ENCODE data around the gene SFXN5. TPM values are rescaled to one million over a fixed set of nuclear protein-coding genes. Genes with fewer than 3 reads are reported as not detected.

The SFXN5 gene
- total RNA-seq, 1 experiment from 2014 or later = 25.9 TPM

DNA sequence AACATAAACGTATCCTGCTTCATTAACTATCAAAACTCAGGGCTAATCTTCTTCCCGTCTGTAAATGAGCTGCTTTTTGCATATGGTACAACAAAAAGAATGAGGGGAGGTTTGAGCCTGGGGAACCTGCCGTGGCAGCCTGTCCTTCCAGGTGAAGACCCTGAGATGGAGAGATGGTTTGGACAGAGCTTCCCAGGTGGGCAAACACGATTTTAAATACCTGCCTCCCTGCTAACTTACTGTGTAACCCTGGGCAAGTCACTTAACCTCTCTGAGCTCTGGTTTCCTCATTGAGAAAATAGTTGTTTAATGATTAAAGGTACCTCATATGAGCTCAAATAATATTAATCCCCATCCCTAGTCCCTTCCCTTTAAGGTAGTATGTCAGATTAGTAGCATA is 145.1 kb downstream of the SFXN5 start (continued):
- TF ChIP-seq, protein P1, sequence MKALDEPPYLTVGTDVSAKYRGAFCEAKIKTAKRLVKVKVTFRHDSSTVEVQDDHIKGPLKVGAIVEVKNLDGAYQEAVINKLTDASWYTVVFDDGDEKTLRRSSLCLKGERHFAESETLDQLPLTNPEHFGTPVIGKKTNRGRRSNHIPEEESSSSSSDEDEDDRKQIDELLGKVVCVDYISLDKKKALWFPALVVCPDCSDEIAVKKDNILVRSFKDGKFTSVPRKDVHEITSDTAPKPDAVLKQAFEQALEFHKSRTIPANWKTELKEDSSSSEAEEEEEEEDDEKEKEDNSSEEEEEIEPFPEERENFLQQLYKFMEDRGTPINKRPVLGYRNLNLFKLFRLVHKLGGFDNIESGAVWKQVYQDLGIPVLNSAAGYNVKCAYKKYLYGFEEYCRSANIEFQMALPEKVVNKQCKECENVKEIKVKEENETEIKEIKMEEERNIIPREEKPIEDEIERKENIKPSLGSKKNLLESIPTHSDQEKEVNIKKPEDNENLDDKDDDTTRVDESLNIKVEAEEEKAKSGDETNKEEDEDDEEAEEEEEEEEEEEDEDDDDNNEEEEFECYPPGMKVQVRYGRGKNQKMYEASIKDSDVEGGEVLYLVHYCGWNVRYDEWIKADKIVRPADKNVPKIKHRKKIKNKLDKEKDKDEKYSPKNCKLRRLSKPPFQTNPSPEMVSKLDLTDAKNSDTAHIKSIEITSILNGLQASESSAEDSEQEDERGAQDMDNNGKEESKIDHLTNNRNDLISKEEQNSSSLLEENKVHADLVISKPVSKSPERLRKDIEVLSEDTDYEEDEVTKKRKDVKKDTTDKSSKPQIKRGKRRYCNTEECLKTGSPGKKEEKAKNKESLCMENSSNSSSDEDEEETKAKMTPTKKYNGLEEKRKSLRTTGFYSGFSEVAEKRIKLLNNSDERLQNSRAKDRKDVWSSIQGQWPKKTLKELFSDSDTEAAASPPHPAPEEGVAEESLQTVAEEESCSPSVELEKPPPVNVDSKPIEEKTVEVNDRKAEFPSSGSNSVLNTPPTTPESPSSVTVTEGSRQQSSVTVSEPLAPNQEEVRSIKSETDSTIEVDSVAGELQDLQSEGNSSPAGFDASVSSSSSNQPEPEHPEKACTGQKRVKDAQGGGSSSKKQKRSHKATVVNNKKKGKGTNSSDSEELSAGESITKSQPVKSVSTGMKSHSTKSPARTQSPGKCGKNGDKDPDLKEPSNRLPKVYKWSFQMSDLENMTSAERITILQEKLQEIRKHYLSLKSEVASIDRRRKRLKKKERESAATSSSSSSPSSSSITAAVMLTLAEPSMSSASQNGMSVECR (CRISPR knock-in tag; IDR thresholded peaks at IDR 0.05; ENCODE audit: borderline replicate concordance) = no peak
- no peak for TF ChIP-seq NR2C2 (CRISPR knock-in tag; IDR thresholded peaks at IDR 0.05)
- TF ChIP-seq NR3C1 (CRISPR knock-in tag; conservative IDR thresholded peaks at IDR 0.05; ENCODE audit: low read depth) = no peak
- no peak for TF ChIP-seq ZSCAN18 (CRISPR knock-in tag; IDR thresholded peaks at IDR 0.05)
- TF ChIP-seq MAX (CRISPR knock-in tag; IDR thresholded peaks at IDR 0.05) = no peak
- no peak for TF ChIP-seq MYBL2 (CRISPR knock-in tag; IDR thresholded peaks at IDR 0.05)
- no peak for TF ChIP-seq E2F4 (CRISPR knock-in tag; IDR thresholded peaks at IDR 0.05; ENCODE audit: borderline replicate concordance, low read depth)
- TF ChIP-seq, protein P2, sequence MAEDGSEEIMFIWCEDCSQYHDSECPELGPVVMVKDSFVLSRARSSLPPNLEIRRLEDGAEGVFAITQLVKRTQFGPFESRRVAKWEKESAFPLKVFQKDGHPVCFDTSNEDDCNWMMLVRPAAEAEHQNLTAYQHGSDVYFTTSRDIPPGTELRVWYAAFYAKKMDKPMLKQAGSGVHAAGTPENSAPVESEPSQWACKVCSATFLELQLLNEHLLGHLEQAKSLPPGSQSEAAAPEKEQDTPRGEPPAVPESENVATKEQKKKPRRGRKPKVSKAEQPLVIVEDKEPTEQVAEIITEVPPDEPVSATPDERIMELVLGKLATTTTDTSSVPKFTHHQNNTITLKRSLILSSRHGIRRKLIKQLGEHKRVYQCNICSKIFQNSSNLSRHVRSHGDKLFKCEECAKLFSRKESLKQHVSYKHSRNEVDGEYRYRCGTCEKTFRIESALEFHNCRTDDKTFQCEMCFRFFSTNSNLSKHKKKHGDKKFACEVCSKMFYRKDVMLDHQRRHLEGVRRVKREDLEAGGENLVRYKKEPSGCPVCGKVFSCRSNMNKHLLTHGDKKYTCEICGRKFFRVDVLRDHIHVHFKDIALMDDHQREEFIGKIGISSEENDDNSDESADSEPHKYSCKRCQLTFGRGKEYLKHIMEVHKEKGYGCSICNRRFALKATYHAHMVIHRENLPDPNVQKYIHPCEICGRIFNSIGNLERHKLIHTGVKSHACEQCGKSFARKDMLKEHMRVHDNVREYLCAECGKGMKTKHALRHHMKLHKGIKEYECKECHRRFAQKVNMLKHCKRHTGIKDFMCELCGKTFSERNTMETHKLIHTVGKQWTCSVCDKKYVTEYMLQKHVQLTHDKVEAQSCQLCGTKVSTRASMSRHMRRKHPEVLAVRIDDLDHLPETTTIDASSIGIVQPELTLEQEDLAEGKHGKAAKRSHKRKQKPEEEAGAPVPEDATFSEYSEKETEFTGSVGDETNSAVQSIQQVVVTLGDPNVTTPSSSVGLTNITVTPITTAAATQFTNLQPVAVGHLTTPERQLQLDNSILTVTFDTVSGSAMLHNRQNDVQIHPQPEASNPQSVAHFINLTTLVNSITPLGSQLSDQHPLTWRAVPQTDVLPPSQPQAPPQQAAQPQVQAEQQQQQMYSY (CRISPR knock-in tag; IDR thresholded peaks at IDR 0.05) = no peak
- TF ChIP-seq MXD4 (CRISPR knock-in tag; IDR thresholded peaks at IDR 0.05; ENCODE audit: borderline replicate concordance) = no peak
- no peak for TF ChIP-seq SP1 (CRISPR knock-in tag; conservative IDR thresholded peaks at IDR 0.05)

GRCh38 chr2:72925328-72925943 is 146.1 kb downstream of the SFXN5 start:
- peaks cover 24% of the 10 kb centered on the region for H3K4me1 Mint-ChIP-seq
- H3K27ac Mint-ChIP-seq = no peak overlapping the region
- peak; percentile 31 for DNase-seq (ENCODE audit: low spot score)
- CTCF ChIA-PET = interaction anchor here (0.7 to 8.3 kb wide), 16 partner anchors 8 to 287 kb away, joined by 3 to 113 read pairs (median 7); partner anchors contain the start of genes EMX1 and SPR
- POLR2A ChIA-PET = interaction anchor here (1.4 to 2.1 kb wide), 3 partner anchors 8 to 48 kb away, joined by 3 to 5 read pairs (median 5); partner anchors contain the start of gene EMX1
- H3K36me3 Mint-ChIP-seq = peaks cover 6% of the 10 kb centered on the region
- H3K9me3 Mint-ChIP-seq = no peaks in the 10 kb centered on the region
- peak overlapping the region; percentile 72 for H3K4me3 Mint-ChIP-seq
- H3K27me3 Mint-ChIP-seq (ENCODE audit: low read depth) = no peaks in the 10 kb centered on the region
- peak; percentile 11 for ATAC-seq
- TF ChIP-seq, protein P3, sequence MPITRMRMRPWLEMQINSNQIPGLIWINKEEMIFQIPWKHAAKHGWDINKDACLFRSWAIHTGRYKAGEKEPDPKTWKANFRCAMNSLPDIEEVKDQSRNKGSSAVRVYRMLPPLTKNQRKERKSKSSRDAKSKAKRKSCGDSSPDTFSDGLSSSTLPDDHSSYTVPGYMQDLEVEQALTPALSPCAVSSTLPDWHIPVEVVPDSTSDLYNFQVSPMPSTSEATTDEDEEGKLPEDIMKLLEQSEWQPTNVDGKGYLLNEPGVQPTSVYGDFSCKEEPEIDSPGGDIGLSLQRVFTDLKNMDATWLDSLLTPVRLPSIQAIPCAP (CRISPR knock-in tag; IDR thresholded peaks at IDR 0.05) = no peak
- TF ChIP-seq PREB (CRISPR knock-in tag; IDR thresholded peaks at IDR 0.05; ENCODE audit: borderline replicate concordance) (no peak), ATF2 (CRISPR knock-in tag; IDR thresholded peaks at IDR 0.05; ENCODE audit: borderline replicate concordance, low read depth) (no peak), E2F1 (CRISPR knock-in tag; IDR thresholded peaks at IDR 0.05) (no peak), ZNF232 (CRISPR knock-in tag; IDR thresholded peaks at IDR 0.05) (no peak)
- TF ChIP-seq, protein P4, sequence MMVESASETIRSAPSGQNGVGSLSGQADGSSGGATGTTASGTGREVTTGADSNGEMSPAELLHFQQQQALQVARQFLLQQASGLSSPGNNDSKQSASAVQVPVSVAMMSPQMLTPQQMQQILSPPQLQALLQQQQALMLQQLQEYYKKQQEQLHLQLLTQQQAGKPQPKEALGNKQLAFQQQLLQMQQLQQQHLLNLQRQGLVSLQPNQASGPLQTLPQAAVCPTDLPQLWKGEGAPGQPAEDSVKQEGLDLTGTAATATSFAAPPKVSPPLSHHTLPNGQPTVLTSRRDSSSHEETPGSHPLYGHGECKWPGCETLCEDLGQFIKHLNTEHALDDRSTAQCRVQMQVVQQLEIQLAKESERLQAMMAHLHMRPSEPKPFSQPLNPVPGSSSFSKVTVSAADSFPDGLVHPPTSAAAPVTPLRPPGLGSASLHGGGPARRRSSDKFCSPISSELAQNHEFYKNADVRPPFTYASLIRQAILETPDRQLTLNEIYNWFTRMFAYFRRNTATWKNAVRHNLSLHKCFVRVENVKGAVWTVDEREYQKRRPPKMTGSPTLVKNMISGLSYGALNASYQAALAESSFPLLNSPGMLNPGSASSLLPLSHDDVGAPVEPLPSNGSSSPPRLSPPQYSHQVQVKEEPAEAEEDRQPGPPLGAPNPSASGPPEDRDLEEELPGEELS (CRISPR knock-in tag; IDR thresholded peaks at IDR 0.05) = no peak
